Kidney epithelial cell (primary cell): ENCODE measurements around the gene IL36RN. TPM values are rescaled to one million over a fixed set of nuclear protein-coding genes. Genes with fewer than 3 reads are reported as not detected.

Experiments used
- DNase-seq: peaks from one replicate; pipeline ENCODE4 v3.0.0-alpha.2; 2010; ENCODE audit warnings: low read depth
- H3K27me3 ChIP-seq: 2 replicates; pipeline ENCODE4 v1.6.0; 2011; ENCODE audit warnings: low read length; ENCODE audit not compliant: control insufficient read depth, insufficient read depth
- H3K36me3 ChIP-seq: 2 replicates; pipeline ENCODE4 v1.5.1; 2011; ENCODE audit warnings: low read length; ENCODE audit not compliant: control insufficient read depth, insufficient read depth
- H3K4me3 ChIP-seq: 2 replicates; pipeline ENCODE4 v1.5.1; 2011; ENCODE audit warnings: low read depth, mild to moderate bottlenecking, control low read depth, low read length
- total RNA-seq: library from RNA; depleted of rRNA; stranded (reverse); fragments of >200 nt; gene quantifications from 2 replicates; pipeline ENCODE4 v1.2.3, GENCODE V29; 2015
- TF ChIP-seq, protein P1 (sequence below): IDR thresholded peaks from 2 replicates; pipeline ENCODE4 v1.5.1; 2011; ENCODE audit warnings: mild to moderate bottlenecking, moderate library complexity, low read length, control low read depth, inconsistent platforms; ENCODE audit not compliant: insufficient read depth, poor library complexity, severe bottlenecking

IL36RN gene
- total RNA-seq, 1 donor from 2014 or later, result 0.04 TPM

DNA sequence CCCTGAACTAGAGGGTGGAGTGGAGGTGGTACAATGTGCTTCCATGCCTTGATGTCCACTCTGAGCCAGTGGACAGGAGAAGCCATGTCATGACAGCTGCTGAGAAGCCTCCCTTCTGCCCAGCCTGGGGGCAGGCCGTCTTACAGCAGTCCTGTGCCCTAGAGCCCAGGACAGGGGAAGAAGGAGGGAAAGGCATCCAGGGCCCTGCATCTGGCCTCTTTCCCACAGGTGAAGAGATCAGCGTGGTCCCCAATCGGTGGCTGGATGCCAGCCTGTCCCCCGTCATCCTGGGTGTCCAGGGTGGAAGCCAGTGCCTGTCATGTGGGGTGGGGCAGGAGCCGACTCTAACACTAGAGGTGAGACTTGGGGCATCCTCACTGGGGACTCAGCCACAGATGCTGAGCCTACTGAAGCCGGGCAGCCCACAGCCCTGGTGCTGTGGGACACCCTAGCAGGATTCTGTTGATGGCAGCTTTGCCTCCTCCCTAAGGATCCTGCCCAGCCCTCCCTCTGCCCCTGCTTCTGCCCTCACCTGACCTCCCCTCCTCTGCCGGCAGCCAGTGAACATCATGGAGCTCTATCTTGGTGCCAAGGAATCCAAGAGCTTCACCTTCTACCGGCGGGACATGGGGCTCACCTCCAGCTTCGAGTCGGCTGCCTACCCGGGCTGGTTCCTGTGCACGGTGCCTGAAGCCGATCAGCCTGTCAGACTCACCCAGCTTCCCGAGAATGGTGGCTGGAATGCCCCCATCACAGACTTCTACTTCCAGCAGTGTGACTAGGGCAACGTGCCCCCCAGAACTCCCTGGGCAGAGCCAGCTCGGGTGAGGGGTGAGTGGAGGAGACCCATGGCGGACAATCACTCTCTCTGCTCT lies 3.1 kb downstream of the IL36RN start:
- Histone ChIP-seq H3K4me3 (no peak overlapping the region), H3K36me3 (no peaks in the 10 kb centered on the region), H3K27me3 (peaks cover 6% of the 10 kb centered on the region)
- DNase-seq, result no peak
- TF ChIP-seq, protein P1, sequence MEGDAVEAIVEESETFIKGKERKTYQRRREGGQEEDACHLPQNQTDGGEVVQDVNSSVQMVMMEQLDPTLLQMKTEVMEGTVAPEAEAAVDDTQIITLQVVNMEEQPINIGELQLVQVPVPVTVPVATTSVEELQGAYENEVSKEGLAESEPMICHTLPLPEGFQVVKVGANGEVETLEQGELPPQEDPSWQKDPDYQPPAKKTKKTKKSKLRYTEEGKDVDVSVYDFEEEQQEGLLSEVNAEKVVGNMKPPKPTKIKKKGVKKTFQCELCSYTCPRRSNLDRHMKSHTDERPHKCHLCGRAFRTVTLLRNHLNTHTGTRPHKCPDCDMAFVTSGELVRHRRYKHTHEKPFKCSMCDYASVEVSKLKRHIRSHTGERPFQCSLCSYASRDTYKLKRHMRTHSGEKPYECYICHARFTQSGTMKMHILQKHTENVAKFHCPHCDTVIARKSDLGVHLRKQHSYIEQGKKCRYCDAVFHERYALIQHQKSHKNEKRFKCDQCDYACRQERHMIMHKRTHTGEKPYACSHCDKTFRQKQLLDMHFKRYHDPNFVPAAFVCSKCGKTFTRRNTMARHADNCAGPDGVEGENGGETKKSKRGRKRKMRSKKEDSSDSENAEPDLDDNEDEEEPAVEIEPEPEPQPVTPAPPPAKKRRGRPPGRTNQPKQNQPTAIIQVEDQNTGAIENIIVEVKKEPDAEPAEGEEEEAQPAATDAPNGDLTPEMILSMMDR, result no peak

DNA sequence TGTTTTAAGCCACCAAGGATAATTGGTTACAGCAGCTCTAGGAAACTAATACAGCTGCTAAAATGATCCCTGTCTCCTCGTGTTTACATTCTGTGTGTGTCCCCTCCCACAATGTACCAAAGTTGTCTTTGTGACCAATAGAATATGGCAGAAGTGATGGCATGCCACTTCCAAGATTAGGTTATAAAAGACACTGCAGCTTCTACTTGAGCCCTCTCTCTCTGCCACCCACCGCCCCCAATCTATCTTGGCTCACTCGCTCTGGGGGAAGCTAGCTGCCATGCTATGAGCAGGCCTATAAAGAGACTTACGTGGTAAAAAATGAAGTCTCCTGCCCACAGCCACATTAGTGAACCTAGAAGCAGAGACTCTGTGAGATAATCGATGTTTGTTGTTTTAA lies 5.3 kb downstream of the IL36RN start:
- Histone ChIP-seq H3K27me3 (peaks cover 6% of the 10 kb centered on the region), H3K36me3 (no peaks in the 10 kb centered on the region), H3K4me3 (no peak overlapping the region)
- DNase-seq, result no peak
- TF ChIP-seq, protein P1, result no peak

DNA sequence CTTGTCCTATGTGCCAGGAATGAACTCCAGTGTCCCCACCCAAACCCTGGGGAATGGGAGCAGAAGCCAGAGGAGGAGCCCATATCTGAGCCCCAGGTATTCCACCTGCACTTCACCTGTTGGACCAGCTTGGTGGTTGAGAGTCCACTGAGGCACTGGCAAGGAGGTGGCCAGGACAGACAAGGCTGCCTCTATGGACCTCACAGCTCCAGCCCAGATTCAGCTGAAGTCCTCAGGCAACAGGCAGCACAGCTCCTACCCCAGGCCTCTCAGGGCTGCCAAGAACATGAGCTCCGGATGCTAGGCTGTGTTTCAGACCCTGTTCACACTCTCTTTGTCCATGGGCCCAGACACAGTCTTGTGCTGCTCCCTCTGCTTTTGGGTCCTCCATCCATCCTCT lies 5.9 kb downstream of the IL36RN start:
- TF ChIP-seq, protein P1, result no peak
- DNase-seq, result no peak
- H3K27me3 ChIP-seq, result peaks cover 6% of the 10 kb centered on the region
- no peaks in the 10 kb centered on the region for H3K36me3 ChIP-seq
- no peak overlapping the region for H3K4me3 ChIP-seq

DNA sequence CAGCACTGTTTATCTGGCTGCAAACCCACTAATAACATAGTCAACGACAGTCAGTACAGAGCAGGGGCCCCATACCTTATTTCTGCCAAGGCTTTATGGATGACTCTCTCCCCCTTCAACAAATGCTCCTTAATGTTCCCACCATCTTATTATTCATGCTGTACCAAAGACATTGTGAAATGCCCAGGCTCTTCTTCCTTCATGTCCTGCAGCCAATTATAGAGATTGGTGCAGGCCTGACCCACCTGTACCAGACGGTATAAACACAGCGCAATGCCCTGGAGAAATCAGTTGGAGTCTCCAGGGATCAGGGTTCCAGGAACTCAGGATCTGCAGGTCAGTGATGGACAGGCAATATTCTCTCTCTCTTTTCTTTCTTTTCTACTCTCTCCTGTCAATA lies 8.7 kb downstream of the IL36RN start, which contains the start of gene IL1F10:
Gene IL1F10, plus strand, starts transcription at position 290 of the 400 bp plus-strand sequence. CDS start 4,769 bp downstream, outside the sequence.
- TF ChIP-seq, protein P1, result no peak

DNA sequence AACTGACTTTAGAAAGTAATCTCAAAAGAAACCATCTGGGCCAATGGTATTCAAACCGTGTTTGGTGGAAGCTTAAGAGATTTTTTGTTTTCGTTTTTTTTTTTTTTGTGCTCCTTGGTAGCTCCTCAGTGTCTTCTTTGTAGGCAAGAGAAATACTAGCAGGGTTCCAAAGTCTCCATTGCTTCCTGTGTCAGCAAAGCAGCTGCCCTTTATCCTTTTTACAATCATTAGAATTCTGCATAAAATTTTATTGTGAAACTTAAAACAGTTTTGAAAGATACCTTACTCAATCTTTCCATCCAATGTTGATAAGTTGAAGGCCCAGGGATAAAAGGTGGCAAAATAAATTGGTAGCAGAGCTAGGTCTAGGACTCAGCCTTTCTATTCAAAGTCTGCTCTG lies 9.3 kb downstream of the IL36RN start:
- Histone ChIP-seq H3K36me3 (no peaks in the 10 kb centered on the region), H3K4me3 (no peak overlapping the region), H3K27me3 (peaks cover 2% of the 10 kb centered on the region)
- TF ChIP-seq, protein P1, result no peak
- DNase-seq, result no peak

More for the DNA sequence above, 8.7 kb downstream of the IL36RN start, which contains the start of gene IL1F10:
- no peak for DNase-seq
- H3K4me3 ChIP-seq, result no peak within 1 kb of the TSS
- H3K36me3 ChIP-seq, result no peaks in the 10 kb centered on the region
- peaks cover 2% of the 10 kb centered on the region for H3K27me3 ChIP-seq
